B cell (primary cell): ENCODE measurements around the gene KCNJ10. TPM values are rescaled to one million over a fixed set of nuclear protein-coding genes. Genes with fewer than 3 reads are reported as not detected.

Experiments
- ATAC-seq: fragments of 200-7000 bp; cut with Tn5 transposase; one replicate; pipeline ENCODE4 v1.10.0; 2021; ENCODE audit warnings: low read depth, mild to moderate bottlenecking, moderate number of reproducible peaks, moderate library complexity
- CTCF ChIA-PET: fragments of 350-600 bp; sonication (Branson Sonifier 250); formaldehyde crosslinking; loops from one replicate; lab custom pipeline; 2021; ENCODE audit warnings: antibody characterized with exemption, inconsistent platforms; lab: Charles Lee
- POLR2A ChIA-PET: fragments of 350-600 bp; sonication (Branson Sonifier 250); formaldehyde crosslinking; loops from one replicate; lab custom pipeline; 2021; ENCODE audit warnings: antibody characterized with exemption; lab: Charles Lee
- DNase-seq: peaks from one replicate; pipeline ENCODE4 v3.0.0; 2013
- H2AFZ ChIP-seq: 2 replicates; pipeline ENCODE4 v1.6.1; 2012; ENCODE audit warnings: mild to moderate bottlenecking, low read depth, low read length; ENCODE audit not compliant: insufficient read depth, poor library complexity, severe bottlenecking
- H3K27ac ChIP-seq, 2 donors: 1 replicate in 1 of 2; 2 replicates in 1 of 2; pipeline ENCODE4 v1.5.1; 2012 to 2013; ENCODE audit warnings: low read length in 2 of 2, mild to moderate bottlenecking in 2 of 2, moderate library complexity in 1 of 2
- H3K27me3 ChIP-seq, 4 experiments: fragments of 200-600 bp in 1 of 4; sonication (generic) in 1 of 4; replicated peaks in 1 of 4; 1 replicate in 2 of 4; 2 replicates in 2 of 4; pipeline versions ENCODE4 v1.6.1 to v1.7.0; 2013 to 2016; ENCODE audit warnings: low read length in 3 of 4, mild to moderate bottlenecking in 2 of 4, mixed read lengths in 1 of 4, moderate library complexity in 1 of 4; ENCODE audit not compliant: insufficient read depth in 4 of 4, control insufficient read depth in 3 of 4; ENCODE audit errors: control extremely low read depth in 1 of 4
- H3K36me3 ChIP-seq, 2 experiments: replicated peaks in 1 of 2; 1 replicate in 1 of 2; 2 replicates in 1 of 2; pipeline versions ENCODE4 v1.6.1 to v1.7.1; 2013; ENCODE audit warnings: low read length in 1 of 2; ENCODE audit not compliant: insufficient read depth in 2 of 2, control insufficient read depth in 1 of 2; ENCODE audit errors: control extremely low read depth in 1 of 2, extremely low read depth in 1 of 2
- H3K4me1 ChIP-seq, 2 donors: fragments of 200-600 bp in 1 of 2; sonication (generic) in 1 of 2; 1 replicate in 1 of 2; 2 replicates in 1 of 2; pipeline versions ENCODE4 v1.5.1 to v1.6.1; 2013 to 2017; ENCODE audit warnings: low read length in 2 of 2; ENCODE audit not compliant: control insufficient read depth in 2 of 2, insufficient read depth in 2 of 2
- H3K4me2 ChIP-seq: replicated peaks from 2 replicates; pipeline ENCODE3; 2012; ENCODE audit warnings: mild to moderate bottlenecking, low read depth, low read length; ENCODE audit not compliant: poor library complexity, severe bottlenecking
- H3K4me3 ChIP-seq, 5 experiments: fragments of 200-600 bp in 1 of 5; sonication (generic) in 1 of 5; 1 replicate in 3 of 5; 2 replicates in 2 of 5; pipeline versions ENCODE4 v1.5.1 to v1.7.0; 2011 to 2016; ENCODE audit warnings: low read length in 4 of 5, mild to moderate bottlenecking in 4 of 5, low read depth in 2 of 5, control low read depth in 1 of 5, moderate library complexity in 1 of 5; ENCODE audit not compliant: insufficient read depth in 1 of 5; ENCODE audit errors: control extremely low read depth in 1 of 5, extremely low read depth in 1 of 5
- H3K79me2 ChIP-seq: fragments of 200-600 bp; sonication (generic); one replicate; pipeline ENCODE4 v1.6.0; 2016; ENCODE audit warnings: low read length; ENCODE audit not compliant: control insufficient read depth, insufficient read depth
- H3K9ac ChIP-seq: fragments of 200-600 bp; sonication (generic); 2 replicates; pipeline ENCODE4 v1.6.1; 2017; ENCODE audit warnings: mild to moderate bottlenecking, low read length, moderate library complexity
- H3K9me3 ChIP-seq, 3 donors: one replicate each; pipeline versions ENCODE4 v1.6.1 to v1.7.1; 2013; ENCODE audit warnings: low read length in 2 of 3; ENCODE audit not compliant: control insufficient read depth in 2 of 3, insufficient read depth in 1 of 3; ENCODE audit errors: control extremely low read depth in 1 of 3
- H4K20me1 ChIP-seq: 2 replicates; pipeline ENCODE4 v1.6.0; 2012; ENCODE audit warnings: mild to moderate bottlenecking, low read length; ENCODE audit not compliant: insufficient read depth, control insufficient read depth, poor library complexity, severe bottlenecking
- H3K27ac Mint-ChIP-seq: one replicate; pipeline ENCODE4 v1.8.0; 2021; ENCODE audit warnings: mixed read lengths
- H3K27me3 Mint-ChIP-seq: one replicate; pipeline ENCODE4 v1.8.0; 2021; ENCODE audit warnings: mixed read lengths
- H3K4me1 Mint-ChIP-seq: one replicate; pipeline ENCODE4 v1.8.0; 2021; ENCODE audit warnings: mixed read lengths
- H3K4me3 Mint-ChIP-seq: one replicate; pipeline ENCODE4 v1.8.0; 2021; ENCODE audit warnings: mixed read lengths
- H3K9me3 Mint-ChIP-seq: one replicate; pipeline ENCODE4 v1.8.0; 2022; ENCODE audit warnings: mixed read lengths; ENCODE audit not compliant: insufficient read depth
- EZH2 ChIP-seq: IDR thresholded peaks from 2 replicates; pipeline ENCODE4 v1.6.1; 2012; ENCODE audit warnings: borderline replicate concordance, low read depth, mild to moderate bottlenecking, moderate library complexity, low read length; ENCODE audit not compliant: insufficient read depth, poor library complexity, severe bottlenecking
- WGBS: methylation state at CpG from one replicate; pipeline ENCODE4 v1.1.5; 2013; ENCODE audit warnings: missing lambda C conversion rate; ENCODE audit not compliant: insufficient coverage; 5-methylcytosine and 5-hydroxymethylcytosine counted together
- intact Hi-C: fragments of 100-400 bp; cut with micrococcal nuclease; formaldehyde crosslinking; loops from one replicate; pipeline ENCODE4 v1.10.0; 2022
- polyA plus RNA-seq: library from polyadenylated mRNA; depleted of rRNA; stranded (reverse); fragments of >200 nt; gene quantifications from 2 replicates; pipeline ENCODE4 v1.2.3, GENCODE V29; 2012
- total RNA-seq, 2 donors: library from RNA; stranded (reverse); fragments of 120-200 nt in 1 of 2; gene quantifications; 1 replicate in 1 of 2; 2 replicates in 1 of 2; pipeline versions ENCODE4 v1.2.3 to v1.2.4, GENCODE V29; 2013 to 2022
- TF ChIP-seq, protein P1 (sequence below): fragments of 200-600 bp; IDR thresholded peaks from one replicate; pipeline ENCODE4 v1.8.0; 2022; ENCODE audit warnings: antibody characterized with exemption, mild to moderate bottlenecking

Gene KCNJ10
- total and polyA plus RNA-seq, 2 donors (not counting 1 experiment from before 2014, with no cell fraction given) = not detected

GRCh38 chr1:160046494-160047110 is 23.4 kb downstream of the KCNJ10 start:
- 1% methylated on average over 10 of the region's 11 CpGs for WGBS
- H3K4me1 ChIP-seq = peaks cover 11 to 12% of the 10 kb centered on the region in 2 donors
- H3K9me3 ChIP-seq = no peaks in the 10 kb centered on the region
- H3K4me3 ChIP-seq = peak overlapping the region in 4 of 5 experiments; percentile 26 to 57 (median 53)
- H3K4me2 ChIP-seq = peak overlapping the region; percentile 75
- ChIA-PET CTCF (interaction anchor here (0.6 to 5.5 kb wide), 26 partner anchors 9 to 333 kb away, joined by 3 to 112 read pairs (median 6); partner anchors contain the start of genes IGSF8, KCNJ10, KCNJ9 and PEX19), POLR2A (no interaction called here)
- H2AFZ ChIP-seq = peak overlapping the region; percentile 72
- H3K9ac ChIP-seq = peak overlapping the region; percentile 51
- H4K20me1 ChIP-seq = no peaks in the 10 kb centered on the region
- H3K36me3 ChIP-seq = no peaks in the 10 kb centered on the region
- TF ChIP-seq EZH2 = no peak
- TF ChIP-seq, protein P1, sequence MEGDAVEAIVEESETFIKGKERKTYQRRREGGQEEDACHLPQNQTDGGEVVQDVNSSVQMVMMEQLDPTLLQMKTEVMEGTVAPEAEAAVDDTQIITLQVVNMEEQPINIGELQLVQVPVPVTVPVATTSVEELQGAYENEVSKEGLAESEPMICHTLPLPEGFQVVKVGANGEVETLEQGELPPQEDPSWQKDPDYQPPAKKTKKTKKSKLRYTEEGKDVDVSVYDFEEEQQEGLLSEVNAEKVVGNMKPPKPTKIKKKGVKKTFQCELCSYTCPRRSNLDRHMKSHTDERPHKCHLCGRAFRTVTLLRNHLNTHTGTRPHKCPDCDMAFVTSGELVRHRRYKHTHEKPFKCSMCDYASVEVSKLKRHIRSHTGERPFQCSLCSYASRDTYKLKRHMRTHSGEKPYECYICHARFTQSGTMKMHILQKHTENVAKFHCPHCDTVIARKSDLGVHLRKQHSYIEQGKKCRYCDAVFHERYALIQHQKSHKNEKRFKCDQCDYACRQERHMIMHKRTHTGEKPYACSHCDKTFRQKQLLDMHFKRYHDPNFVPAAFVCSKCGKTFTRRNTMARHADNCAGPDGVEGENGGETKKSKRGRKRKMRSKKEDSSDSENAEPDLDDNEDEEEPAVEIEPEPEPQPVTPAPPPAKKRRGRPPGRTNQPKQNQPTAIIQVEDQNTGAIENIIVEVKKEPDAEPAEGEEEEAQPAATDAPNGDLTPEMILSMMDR = peak; percentile 82
- peaks cover 0 to 10% (median 7%) of the 10 kb centered on the region in 4 experiments for H3K27me3 ChIP-seq
- Mint-ChIP-seq H3K27ac (peak overlapping the region; percentile 17), H3K4me1 (peaks cover 12% of the 10 kb centered on the region), H3K4me3 (peak overlapping the region; percentile 91), H3K9me3 (no peaks in the 10 kb centered on the region), H3K27me3 (peaks cover 25% of the 10 kb centered on the region)
- intact Hi-C loops = loop anchor here (1.0 to 2.0 kb wide), 3 partner anchors 16 to 38 kb away; partner anchors contain the start of genes KCNJ10 and PIGM
- DNase-seq = peak; percentile 73
- ATAC-seq = peak; percentile 86
- no peak overlapping the region for H3K27ac ChIP-seq
- H3K79me2 ChIP-seq = no peaks in the 10 kb centered on the region

GRCh38 chr1:160045653-160046052 is 24.3 kb downstream of the KCNJ10 start:
- H4K20me1 ChIP-seq = no peaks in the 10 kb centered on the region
- no peaks in the 10 kb centered on the region for H3K79me2 ChIP-seq
- H3K4me2 ChIP-seq = no peak overlapping the region
- peaks cover 20% of the 10 kb centered on the region for H3K27me3 Mint-ChIP-seq
- ATAC-seq (no peak), DNase-seq (no peak)
- H3K27ac ChIP-seq = no peak overlapping the region
- H3K4me1 ChIP-seq = peaks cover 11 to 12% of the 10 kb centered on the region in 2 donors
- ChIA-PET POLR2A (no interaction called here), CTCF (interaction anchor here (0.6 to 5.5 kb wide), 18 partner anchors 8 to 334 kb away, joined by 3 to 112 read pairs (median 6); partner anchors contain the start of genes KCNJ9 and PIGM)
- no peak overlapping the region for H3K9ac ChIP-seq
- no peaks in the 10 kb centered on the region for H3K9me3 Mint-ChIP-seq
- H3K36me3 ChIP-seq = no peaks in the 10 kb centered on the region
- no peak overlapping the region for H3K4me3 ChIP-seq
- 23% methylated on average over 1 of the region's 2 CpGs for WGBS
- TF ChIP-seq, protein P1 = no peak
- no peak for TF ChIP-seq EZH2
- no peak overlapping the region for H3K27ac Mint-ChIP-seq
- no peak overlapping the region for H2AFZ ChIP-seq
- H3K9me3 ChIP-seq = no peaks in the 10 kb centered on the region
- no peak overlapping the region for H3K4me3 Mint-ChIP-seq
- H3K27me3 ChIP-seq = peaks cover 0 to 8% (median 6%) of the 10 kb centered on the region in 4 experiments
- peaks cover 12% of the 10 kb centered on the region for H3K4me1 Mint-ChIP-seq
- intact Hi-C loops = loop anchor here (1.0 to 2.0 kb wide), 3 partner anchors 15 to 39 kb away; partner anchors contain the start of genes KCNJ10 and PIGM
